Tibial nerve (tissue), 4 donors: ENCODE data around the gene CACNA1B. TPM values are rescaled to one million over a fixed set of nuclear protein-coding genes. Genes with fewer than 3 reads are reported as not detected.

Experiments
- DNase-seq, 2 donors: peaks; one replicate each; pipeline ENCODE4 v3.0.0-alpha.2; 2019; ENCODE audit warnings: low spot score in 2 of 2
- H3K27ac ChIP-seq, 4 donors: fragments of 200-600 bp; sonication (generic) in 3 of 4; one replicate each; pipeline ENCODE4 v1.5.1; 2017 to 2019; ENCODE audit warnings: mild to moderate bottlenecking in 1 of 4
- H3K27me3 ChIP-seq, 2 donors: fragments of 200-600 bp; sonication (generic) in 1 of 2; one replicate each; pipeline versions ENCODE4 v1.5.1 to v1.6.0; 2017 to 2019
- H3K36me3 ChIP-seq, 3 donors: fragments of 200-600 bp; sonication (generic); one replicate each; pipeline ENCODE4 v1.5.1; 2018 to 2019
- H3K4me1 ChIP-seq, 4 donors: fragments of 200-600 bp; sonication (generic) in 3 of 4; one replicate each; pipeline ENCODE4 v1.5.1; 2017 to 2019
- H3K4me3 ChIP-seq, 4 donors: fragments of 200-600 bp; sonication (generic) in 3 of 4; one replicate each; pipeline ENCODE4 v1.5.1; 2017 to 2019; ENCODE audit warnings: mild to moderate bottlenecking in 1 of 4, moderate library complexity in 1 of 4
- H3K9me3 ChIP-seq, 4 donors: fragments of 200-600 bp; sonication (generic) in 3 of 4; one replicate each; pipeline ENCODE4 v1.5.1; 2017 to 2019
- CTCF ChIP-seq, 5 experiments: fragments of 200-600 bp in 3 of 5; fragments of 450-650 bp in 2 of 5; sonication (generic) in 3 of 5; IDR thresholded peaks; one replicate each; pipeline ENCODE4 v1.5.1; 2016 to 2019; ENCODE audit warnings: antibody characterized with exemption in 5 of 5, mild to moderate bottlenecking in 3 of 5, moderate library complexity in 2 of 5
- EP300 ChIP-seq, 2 donors: sonication (generic); formaldehyde crosslinking; IDR thresholded peaks; one replicate each; pipeline ENCODE4 v1.6.1; 2017; ENCODE audit warnings: antibody characterized with exemption in 2 of 2, mild to moderate bottlenecking in 1 of 2
- POLR2A ChIP-seq, 2 donors: fragments of 450-650 bp; IDR thresholded peaks; one replicate each; pipeline ENCODE4 v1.6.1; 2017; ENCODE audit warnings: antibody characterized with exemption in 2 of 2, mild to moderate bottlenecking in 2 of 2, moderate library complexity in 2 of 2
- WGBS, 2 donors: methylation state at CpG; one replicate each; pipeline ENCODE4 v1.1.5; 2018; 5-methylcytosine and 5-hydroxymethylcytosine counted together
- total RNA-seq, 4 donors: library from RNA; depleted of rRNA; stranded (reverse); fragments of >200 nt; gene quantifications; one replicate each; pipeline ENCODE4 v1.1.0, GENCODE V29; 2016

The CACNA1B gene
- total RNA-seq, 4 donors from 2014 or later: under 0.01 TPM; not detected in 2

GRCh38 chr9:138021251-138022056 is 143.9 kb downstream of the CACNA1B start:
- WGBS, 2 donors: 77 to 81% methylated on average over 13 to 14 of the region's 15 CpGs
- Histone ChIP-seq H3K4me1 (peaks cover 0 to 13% (median 0%) of the 10 kb centered on the region in 4 donors), H3K27me3 (peaks cover 0 to 37% of the 10 kb centered on the region in 2 donors), H3K36me3 (no peaks in the 10 kb centered on the region), H3K27ac (no peak overlapping the region), H3K4me3 (no peak overlapping the region), H3K9me3 (no peaks in the 10 kb centered on the region)
- no peak for DNase-seq
- TF ChIP-seq POLR2A (IDR thresholded peaks at IDR 0.05): no peak
- no peak for TF ChIP-seq CTCF (IDR thresholded peaks at IDR 0.05)
- TF ChIP-seq EP300 (IDR thresholded peaks at IDR 0.05): no peak

- TF ChIP-seq POLR2A (IDR thresholded peaks at IDR 0.05): no peak
- TF ChIP-seq EP300 (IDR thresholded peaks at IDR 0.05): no peak
- TF ChIP-seq CTCF (IDR thresholded peaks at IDR 0.05): no peak
- H3K4me3 ChIP-seq: no peak overlapping the region
Observed at GRCh38 chr9:138022121-138022741, 144.6 kb downstream of the CACNA1B start.

GRCh38 chr9:138022756-138023393 is 145.3 kb downstream of the CACNA1B start:
- H3K9me3 ChIP-seq: no peaks in the 10 kb centered on the region
- H3K27me3 ChIP-seq: peaks cover 0 to 37% of the 10 kb centered on the region in 2 donors
- H3K36me3 ChIP-seq: no peaks in the 10 kb centered on the region
- WGBS, 2 donors: 3 to 5% methylated on average over 13 to 27 of the region's 69 CpGs
- H3K4me3 ChIP-seq: no peak overlapping the region
- H3K4me1 ChIP-seq: peaks cover 0 to 13% (median 0%) of the 10 kb centered on the region in 4 donors
- DNase-seq: no peak
- TF ChIP-seq EP300 (IDR thresholded peaks at IDR 0.05) (no peak), POLR2A (IDR thresholded peaks at IDR 0.05) (no peak), CTCF (IDR thresholded peaks at IDR 0.05) (no peak)
- no peak overlapping the region for H3K27ac ChIP-seq

More at GRCh38 chr9:138022121-138022741, 144.6 kb downstream of the CACNA1B start:
- H3K9me3 ChIP-seq: no peaks in the 10 kb centered on the region
- H3K36me3 ChIP-seq: no peaks in the 10 kb centered on the region
- peaks cover 0 to 37% of the 10 kb centered on the region in 2 donors for H3K27me3 ChIP-seq
- peaks cover 0 to 13% (median 0%) of the 10 kb centered on the region in 4 donors for H3K4me1 ChIP-seq
- WGBS, 2 donors: 36 to 42% methylated on average over 14 to 16 of the region's 17 CpGs
- H3K27ac ChIP-seq: no peak overlapping the region
- no peak for DNase-seq

- Histone ChIP-seq H3K4me1 (peaks cover 0 to 13% (median 0%) of the 10 kb centered on the region in 4 donors), H3K4me3 (no peak overlapping the region), H3K27me3 (peaks cover 0 to 37% of the 10 kb centered on the region in 2 donors), H3K27ac (no peak overlapping the region), H3K9me3 (no peaks in the 10 kb centered on the region), H3K36me3 (no peaks in the 10 kb centered on the region)
- 4 to 5% methylated on average over 52 to 82 of the region's 84 CpGs for WGBS, 2 donors
- no peak for TF ChIP-seq POLR2A (IDR thresholded peaks at IDR 0.05)
- no peak for TF ChIP-seq EP300 (IDR thresholded peaks at IDR 0.05)
- TF ChIP-seq CTCF (IDR thresholded peaks at IDR 0.05): no peak
- no peak for DNase-seq
Observed at GRCh38 chr9:138023394-138024124, 146.0 kb downstream of the CACNA1B start.
